GM10266 (cell line): Measurements from ENCODE around the gene CCDC117.
A peak's percentile ranks its signal among the peaks of the same experiment; 100 is the strongest.

Experiments
- DNase-seq: peaks from one replicate; pipeline ENCODE4 v3.0.0; 2012; ENCODE audit errors: extremely low spot score
- TF ChIP-seq, protein P1 (sequence below): IDR thresholded peaks from 2 replicates; pipeline ENCODE4 v1.5.1; 2012; ENCODE audit warnings: mild to moderate bottlenecking, low read depth; ENCODE audit not compliant: control insufficient read depth, insufficient read depth; ENCODE audit errors: missing control alignments

Gene CCDC117

DNA sequence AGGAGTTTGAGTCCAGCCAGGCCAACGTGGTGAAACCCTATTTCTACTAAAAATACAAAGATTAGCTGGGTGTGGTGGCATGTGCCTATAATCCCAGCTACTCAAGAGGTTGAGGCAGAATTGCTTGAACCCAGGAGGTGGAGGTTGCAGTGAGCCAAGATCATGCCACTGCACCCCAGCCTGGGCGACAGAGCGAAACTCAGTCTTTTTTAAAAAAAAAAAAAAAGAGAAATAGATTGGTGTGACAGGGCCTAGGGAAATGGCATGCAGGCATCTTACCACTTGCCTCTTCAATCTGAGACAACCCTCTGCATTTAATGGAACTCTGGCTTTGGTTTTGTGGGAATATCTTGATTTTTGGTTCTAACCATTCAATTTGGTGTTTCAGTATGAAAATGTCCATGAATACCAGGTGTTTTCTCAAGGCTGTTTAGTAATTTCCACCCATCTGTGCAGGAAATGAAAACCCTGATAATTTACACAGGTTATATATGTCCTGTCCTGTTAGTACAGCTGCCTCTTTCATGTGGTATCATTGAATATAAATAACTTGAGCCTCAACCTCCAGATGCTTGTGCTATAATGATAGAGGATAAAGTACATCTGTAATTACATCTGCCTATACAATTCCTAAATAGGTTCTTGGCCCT, 19.5 kb downstream of the CCDC117 start:
- TF ChIP-seq, protein P1, sequence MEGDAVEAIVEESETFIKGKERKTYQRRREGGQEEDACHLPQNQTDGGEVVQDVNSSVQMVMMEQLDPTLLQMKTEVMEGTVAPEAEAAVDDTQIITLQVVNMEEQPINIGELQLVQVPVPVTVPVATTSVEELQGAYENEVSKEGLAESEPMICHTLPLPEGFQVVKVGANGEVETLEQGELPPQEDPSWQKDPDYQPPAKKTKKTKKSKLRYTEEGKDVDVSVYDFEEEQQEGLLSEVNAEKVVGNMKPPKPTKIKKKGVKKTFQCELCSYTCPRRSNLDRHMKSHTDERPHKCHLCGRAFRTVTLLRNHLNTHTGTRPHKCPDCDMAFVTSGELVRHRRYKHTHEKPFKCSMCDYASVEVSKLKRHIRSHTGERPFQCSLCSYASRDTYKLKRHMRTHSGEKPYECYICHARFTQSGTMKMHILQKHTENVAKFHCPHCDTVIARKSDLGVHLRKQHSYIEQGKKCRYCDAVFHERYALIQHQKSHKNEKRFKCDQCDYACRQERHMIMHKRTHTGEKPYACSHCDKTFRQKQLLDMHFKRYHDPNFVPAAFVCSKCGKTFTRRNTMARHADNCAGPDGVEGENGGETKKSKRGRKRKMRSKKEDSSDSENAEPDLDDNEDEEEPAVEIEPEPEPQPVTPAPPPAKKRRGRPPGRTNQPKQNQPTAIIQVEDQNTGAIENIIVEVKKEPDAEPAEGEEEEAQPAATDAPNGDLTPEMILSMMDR, result no peak
- DNase-seq, result peak; percentile 53

DNA sequence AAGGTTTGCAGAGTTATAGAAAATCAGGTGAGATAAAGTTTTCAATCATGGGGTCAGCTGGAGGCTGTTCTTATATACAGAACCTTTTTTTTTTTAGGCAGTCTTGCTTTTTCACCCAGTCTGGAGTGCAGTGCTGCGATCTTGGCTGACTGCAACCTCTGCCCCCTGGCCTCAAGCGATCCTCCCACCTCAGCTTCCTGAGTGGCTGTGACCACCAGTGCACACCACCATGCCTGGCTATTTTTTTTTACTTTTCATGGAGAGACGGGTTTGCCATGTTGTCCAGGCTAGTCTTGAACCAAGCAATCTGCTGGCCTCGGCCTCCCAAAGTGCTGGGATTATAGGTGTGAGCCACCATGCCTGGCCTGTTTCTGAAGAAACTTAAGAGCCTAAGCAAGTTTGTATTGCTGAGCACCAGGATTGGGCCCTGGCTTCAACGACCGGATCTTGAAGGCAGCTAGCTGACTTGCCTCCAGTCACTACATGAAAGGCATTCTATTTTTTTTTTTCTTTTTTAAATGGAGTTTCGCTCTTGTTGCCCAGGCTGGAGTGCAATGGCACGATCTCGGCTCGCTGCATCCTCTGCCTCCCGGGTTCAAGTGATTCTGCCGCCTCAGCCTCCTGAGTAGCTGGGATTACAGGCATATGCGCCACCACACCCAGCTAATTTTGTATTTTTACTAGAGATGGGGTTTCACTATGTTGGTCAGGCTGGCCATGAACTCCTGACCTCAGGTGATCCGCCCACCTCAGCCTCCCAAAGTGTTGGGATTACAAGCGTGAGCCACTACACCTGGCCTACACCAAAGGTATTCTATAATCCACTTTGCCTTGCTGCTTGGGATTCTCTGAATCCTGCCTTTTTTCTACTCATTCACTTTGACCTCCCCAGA, 20.2 kb downstream of the CCDC117 start:
- DNase-seq, result no peak
- TF ChIP-seq, protein P1, result no peak

DNA sequence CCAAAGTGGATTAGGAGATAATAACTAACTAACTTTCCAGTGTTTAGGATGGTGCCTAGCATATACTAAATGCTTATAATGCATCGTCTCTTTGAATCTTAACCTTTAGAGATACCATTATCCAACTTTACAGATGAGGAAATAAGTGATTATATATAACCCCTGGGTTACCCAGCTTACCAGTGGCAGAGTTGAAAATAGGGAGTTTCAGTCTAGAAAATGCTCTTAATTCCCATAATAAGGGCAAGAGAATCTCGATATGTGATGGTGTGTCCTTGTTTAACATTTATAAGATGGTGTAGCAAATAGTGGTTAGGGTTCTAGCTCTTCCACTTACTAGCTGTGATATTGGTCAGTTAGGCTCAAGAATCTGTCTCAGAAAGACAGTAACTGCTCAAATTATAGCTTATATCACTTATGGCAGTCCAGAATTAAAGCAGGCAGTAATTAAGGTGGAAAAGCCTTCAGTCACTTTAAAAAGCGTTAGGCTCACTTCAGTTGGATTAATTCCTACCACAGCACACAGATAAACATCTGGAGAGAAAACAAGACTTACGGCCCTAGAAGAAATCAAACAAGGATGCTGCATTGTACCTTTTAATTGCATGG, 21.6 kb downstream of the CCDC117 start:
- no peak for DNase-seq
- TF ChIP-seq, protein P1, result no peak

- DNase-seq, result no peak
- TF ChIP-seq, protein P1, result no peak
These were observed 22.7 kb downstream of the CCDC117 start for GRCh38 chr22:28795071-28795693.

GRCh38 chr22:28795932-28796856, 23.7 kb downstream of the CCDC117 start:
- TF ChIP-seq, protein P1, result no peak
- DNase-seq, result no peak

DNA sequence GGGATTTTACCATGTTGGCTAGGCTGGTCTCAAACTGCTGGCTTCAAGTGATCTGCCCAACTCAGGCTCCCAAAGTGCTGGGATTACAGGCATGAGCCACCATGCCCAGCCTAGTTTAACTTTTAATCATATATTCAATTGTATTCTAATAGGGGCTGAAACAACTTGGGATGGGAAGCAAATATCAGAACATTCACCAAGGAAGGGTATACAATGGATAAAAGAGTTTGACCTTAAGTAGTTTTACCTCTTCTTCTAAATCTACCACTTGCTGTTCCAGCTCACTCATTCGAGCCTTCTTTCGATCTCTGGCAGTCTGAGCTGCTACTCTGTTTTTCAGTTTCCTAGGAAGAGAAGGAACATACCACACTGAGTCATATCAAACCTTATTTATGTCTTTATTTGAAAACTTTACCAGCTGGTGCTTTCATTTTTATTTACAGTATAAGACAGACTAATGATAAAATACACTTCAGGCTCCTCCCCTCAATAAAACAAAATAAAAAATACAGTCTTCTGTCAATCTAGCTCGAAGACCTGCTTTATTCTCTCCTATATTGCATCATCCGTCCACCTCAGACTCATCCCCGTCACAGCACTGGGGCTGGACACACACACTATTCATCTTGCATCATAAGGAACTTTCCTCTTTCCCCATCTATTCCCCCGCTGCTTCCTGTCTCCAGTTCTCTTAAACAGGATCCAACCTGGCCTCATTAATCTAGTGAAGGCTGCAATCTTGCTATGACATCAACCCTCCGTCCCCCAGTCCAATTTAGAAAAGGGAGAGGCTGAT, 26.5 kb downstream of the CCDC117 start:
- TF ChIP-seq, protein P1, result no peak
- peak; percentile 58 for DNase-seq
